ENCODE data around the gene SLC26A9. TPM values are rescaled to one million over a fixed set of nuclear protein-coding genes. Genes with fewer than 3 reads are reported as not detected.

SLC26A9 gene
- total RNA-seq, 1 donor from 2014 or later: 2.9 TPM

DNA sequence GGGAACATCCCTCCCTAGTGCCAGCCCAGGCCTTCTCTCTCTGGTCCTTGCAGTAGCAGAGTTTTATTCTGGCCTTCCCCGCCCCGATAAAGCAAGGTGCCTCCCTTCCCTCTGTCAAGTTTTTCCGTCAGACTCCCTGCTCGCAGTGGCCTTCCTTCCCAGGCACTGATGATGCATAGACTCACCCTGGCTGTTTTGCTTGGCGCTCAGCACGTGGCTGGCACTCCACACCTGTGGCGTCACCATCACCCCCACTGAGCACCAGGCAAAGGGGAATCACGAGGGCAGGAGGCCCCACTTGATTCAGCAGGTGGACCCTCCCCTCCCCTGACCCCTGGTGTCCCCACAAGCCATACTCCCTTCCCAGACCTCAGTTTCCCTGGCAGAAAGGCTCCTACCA, 7.4 kb downstream of the SLC26A9 start:
- H3K9me3 Mint-ChIP-seq (ENCODE audit: low read depth): no peaks in the 10 kb centered on the region
- no peaks in the 10 kb centered on the region for H3K27me3 Mint-ChIP-seq

DNA sequence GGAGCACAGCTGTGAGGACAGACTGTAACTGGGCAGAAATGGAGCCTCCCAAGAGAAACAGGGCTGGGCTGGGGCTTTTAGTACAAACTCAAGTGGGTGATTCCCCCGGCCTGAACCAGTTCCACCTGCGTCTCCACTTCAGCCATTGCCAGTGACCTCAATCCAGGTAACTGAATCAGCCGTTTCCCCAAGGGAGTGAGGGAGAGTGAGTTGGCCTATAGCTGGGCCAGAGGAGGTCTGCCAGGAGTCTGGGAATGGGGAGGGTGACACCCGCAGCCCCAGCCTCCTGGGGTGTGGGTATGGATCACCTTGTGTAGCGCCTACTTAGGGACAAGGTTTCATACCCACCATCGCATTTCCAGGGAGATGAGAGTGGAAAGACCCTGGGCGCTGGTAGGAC, 8.5 kb downstream of the SLC26A9 start:
- no peak for DNase-seq (ENCODE audit: low spot score, unreplicated experiment)
- Mint-ChIP-seq H3K27ac (no peak overlapping the region), H3K4me1 (ENCODE audit: low read depth) (peaks cover 61% of the 10 kb centered on the region), H3K4me3 (ENCODE audit: low read depth) (no peak overlapping the region), H3K27me3 (peaks cover 5% of the 10 kb centered on the region), H3K9me3 (ENCODE audit: low read depth) (peaks cover 4% of the 10 kb centered on the region), H3K36me3 (ENCODE audit: insufficient read depth) (no peaks in the 10 kb centered on the region)
- TF ChIP-seq, protein P1, sequence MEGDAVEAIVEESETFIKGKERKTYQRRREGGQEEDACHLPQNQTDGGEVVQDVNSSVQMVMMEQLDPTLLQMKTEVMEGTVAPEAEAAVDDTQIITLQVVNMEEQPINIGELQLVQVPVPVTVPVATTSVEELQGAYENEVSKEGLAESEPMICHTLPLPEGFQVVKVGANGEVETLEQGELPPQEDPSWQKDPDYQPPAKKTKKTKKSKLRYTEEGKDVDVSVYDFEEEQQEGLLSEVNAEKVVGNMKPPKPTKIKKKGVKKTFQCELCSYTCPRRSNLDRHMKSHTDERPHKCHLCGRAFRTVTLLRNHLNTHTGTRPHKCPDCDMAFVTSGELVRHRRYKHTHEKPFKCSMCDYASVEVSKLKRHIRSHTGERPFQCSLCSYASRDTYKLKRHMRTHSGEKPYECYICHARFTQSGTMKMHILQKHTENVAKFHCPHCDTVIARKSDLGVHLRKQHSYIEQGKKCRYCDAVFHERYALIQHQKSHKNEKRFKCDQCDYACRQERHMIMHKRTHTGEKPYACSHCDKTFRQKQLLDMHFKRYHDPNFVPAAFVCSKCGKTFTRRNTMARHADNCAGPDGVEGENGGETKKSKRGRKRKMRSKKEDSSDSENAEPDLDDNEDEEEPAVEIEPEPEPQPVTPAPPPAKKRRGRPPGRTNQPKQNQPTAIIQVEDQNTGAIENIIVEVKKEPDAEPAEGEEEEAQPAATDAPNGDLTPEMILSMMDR (IDR thresholded peaks at IDR 0.05; ENCODE audit: unreplicated experiment): no peak

More for the DNA sequence above, 7.4 kb downstream of the SLC26A9 start:
- Mint-ChIP-seq H3K27ac (no peak overlapping the region), H3K4me3 (ENCODE audit: low read depth) (no peak overlapping the region), H3K4me1 (ENCODE audit: low read depth) (peaks cover 62% of the 10 kb centered on the region), H3K36me3 (ENCODE audit: insufficient read depth) (no peaks in the 10 kb centered on the region)
- no peak for DNase-seq (ENCODE audit: low spot score, unreplicated experiment)
- TF ChIP-seq, protein P1 (IDR thresholded peaks at IDR 0.05; ENCODE audit: unreplicated experiment): no peak

DNA sequence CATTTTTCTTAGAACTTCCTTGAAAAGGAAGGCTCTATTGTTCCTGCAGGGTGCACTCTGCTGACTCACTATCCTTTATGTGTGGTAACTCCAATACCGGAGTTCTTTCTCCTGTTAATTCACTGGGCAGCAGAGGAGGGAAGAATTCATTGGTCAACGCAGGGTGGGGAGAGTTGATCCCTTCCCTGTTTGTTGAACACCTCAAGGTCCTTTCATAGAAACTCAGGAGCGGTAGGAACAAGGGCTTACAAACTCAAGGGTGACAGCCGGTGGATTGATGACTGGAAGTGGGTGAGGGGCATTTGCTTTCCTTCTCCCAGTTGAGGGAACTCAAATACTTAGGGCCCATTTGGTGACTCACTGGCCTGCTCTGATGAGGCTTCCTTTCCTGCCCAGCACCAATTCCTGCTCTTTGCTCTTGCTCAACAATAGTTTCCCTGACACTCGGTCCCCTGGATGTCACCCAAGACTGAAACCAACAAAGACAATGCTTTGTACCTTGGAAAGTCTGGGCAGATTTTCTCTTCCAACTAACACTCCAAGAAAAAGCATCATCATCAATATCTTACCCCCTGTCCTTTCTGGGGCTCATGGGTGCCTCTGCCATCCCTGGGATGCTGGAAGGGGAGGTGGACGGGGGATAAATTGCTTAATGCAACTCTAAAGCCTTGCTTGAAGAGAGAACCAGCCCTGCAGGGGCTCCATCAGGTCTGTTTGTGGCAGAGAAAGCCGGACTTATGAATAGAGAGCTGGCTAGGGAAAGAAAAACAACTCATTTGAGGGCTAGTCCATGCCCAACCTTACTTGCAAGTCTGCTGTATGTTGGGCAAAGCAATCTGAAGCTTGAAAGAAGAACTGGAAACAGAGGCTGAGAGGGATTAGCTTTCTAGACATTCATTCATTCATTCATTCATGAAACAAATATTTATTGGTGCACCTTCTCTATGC, 9.3 kb downstream of the SLC26A9 start:
- peaks cover 55% of the 10 kb centered on the region for H3K4me1 Mint-ChIP-seq (ENCODE audit: low read depth)
- H3K4me3 Mint-ChIP-seq (ENCODE audit: low read depth): peak overlapping the region; percentile 41
- H3K27me3 Mint-ChIP-seq: peaks cover 5% of the 10 kb centered on the region
- DNase-seq (ENCODE audit: low spot score, unreplicated experiment): no peak
- TF ChIP-seq, protein P1 (IDR thresholded peaks at IDR 0.05; ENCODE audit: unreplicated experiment): no peak
- no peaks in the 10 kb centered on the region for H3K36me3 Mint-ChIP-seq (ENCODE audit: insufficient read depth)
- H3K9me3 Mint-ChIP-seq (ENCODE audit: low read depth): peaks cover 4% of the 10 kb centered on the region
- peak overlapping the region; percentile 97 for H3K27ac Mint-ChIP-seq

DNA sequence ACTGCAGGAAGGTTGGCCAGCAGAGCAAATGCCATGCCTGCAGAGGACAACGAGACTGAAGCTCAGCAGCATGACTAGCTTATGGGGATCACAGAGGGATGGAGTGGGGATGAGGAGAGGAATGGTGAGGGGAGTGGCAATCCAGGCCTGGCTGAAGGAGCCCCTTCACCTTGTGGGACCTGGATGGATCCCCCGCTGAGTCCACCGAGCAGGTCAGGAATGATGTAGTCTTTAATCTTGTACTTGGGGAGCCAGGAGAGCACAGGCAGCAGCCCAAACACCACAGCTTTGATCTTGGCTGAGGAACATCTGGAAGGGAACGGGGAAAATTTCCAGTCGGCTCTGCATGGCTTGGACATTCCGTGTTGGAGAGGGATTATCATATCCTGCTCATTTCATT, 10.5 kb downstream of the SLC26A9 start:
- peaks cover 5% of the 10 kb centered on the region for H3K27me3 Mint-ChIP-seq
- peaks cover 49% of the 10 kb centered on the region for H3K4me1 Mint-ChIP-seq (ENCODE audit: low read depth)
- no peaks in the 10 kb centered on the region for H3K36me3 Mint-ChIP-seq (ENCODE audit: insufficient read depth)
- H3K9me3 Mint-ChIP-seq (ENCODE audit: low read depth): peaks cover 4% of the 10 kb centered on the region
- TF ChIP-seq, protein P1 (IDR thresholded peaks at IDR 0.05; ENCODE audit: unreplicated experiment): no peak
- H3K27ac Mint-ChIP-seq: peak overlapping the region; percentile 97
- no peak for DNase-seq (ENCODE audit: low spot score, unreplicated experiment)
- no peak overlapping the region for H3K4me3 Mint-ChIP-seq (ENCODE audit: low read depth)

DNA sequence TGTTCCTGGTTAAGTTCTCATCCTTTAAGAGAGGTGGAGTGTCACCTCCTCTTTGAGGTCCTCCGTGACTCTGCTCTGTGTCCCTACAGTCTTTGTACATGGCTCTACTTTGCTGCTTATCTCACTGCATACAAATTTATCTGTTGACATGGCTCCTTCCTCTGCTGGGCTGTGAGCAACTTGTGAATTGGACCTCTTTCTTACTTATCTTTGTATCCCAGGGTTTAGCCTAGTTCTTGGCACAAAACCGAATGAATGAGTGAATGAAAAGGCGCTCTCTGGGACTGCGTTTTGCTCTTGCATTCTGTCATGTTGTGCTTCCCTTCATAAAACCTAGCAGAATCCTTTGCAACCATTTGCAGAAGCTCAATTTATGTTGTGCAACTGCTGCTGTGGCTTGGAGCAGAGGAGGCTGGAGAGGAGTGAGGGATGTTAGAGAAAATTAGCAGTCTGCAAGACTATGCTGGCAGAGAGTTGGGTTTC, 12.4 kb downstream of the SLC26A9 start:
- Mint-ChIP-seq H3K27ac (no peak overlapping the region), H3K4me1 (ENCODE audit: low read depth) (peaks cover 36% of the 10 kb centered on the region), H3K9me3 (ENCODE audit: low read depth) (peaks cover 4% of the 10 kb centered on the region), H3K36me3 (ENCODE audit: insufficient read depth) (no peaks in the 10 kb centered on the region), H3K4me3 (ENCODE audit: low read depth) (no peak overlapping the region), H3K27me3 (peaks cover 10% of the 10 kb centered on the region)
- DNase-seq (ENCODE audit: low spot score, unreplicated experiment): no peak
- TF ChIP-seq, protein P1 (IDR thresholded peaks at IDR 0.05; ENCODE audit: unreplicated experiment): no peak
